HPDE6-E6E7 (cell line): ENCODE data around the gene RNF123.

Source experiments
- DNase-seq: peaks from one replicate; pipeline ENCODE4 v3.0.0; 2011; ENCODE audit warnings: missing footprints; ENCODE audit errors: extremely low spot score

RNF123 gene

DNA sequence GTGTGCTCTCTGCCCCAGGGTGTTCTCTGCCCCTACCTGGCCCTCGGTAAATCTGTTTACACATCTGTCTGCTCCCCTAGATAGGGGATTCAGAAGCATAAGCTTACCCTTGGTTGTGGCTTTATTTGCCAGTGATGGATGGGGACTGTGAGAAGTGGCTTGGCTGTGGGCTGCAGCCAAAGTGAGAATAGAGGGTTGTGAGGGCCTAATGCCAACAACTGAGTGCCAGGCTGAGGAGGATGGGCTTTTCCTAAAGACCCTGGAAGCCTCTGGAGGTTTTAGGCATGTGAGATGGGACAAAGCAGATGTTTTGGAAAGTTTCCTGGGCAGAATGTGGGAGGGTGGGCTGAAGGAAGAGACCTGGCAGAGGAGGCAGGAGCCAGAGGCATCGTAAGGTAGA is 30.6 kb upstream of the RNF123 start:
- DNase-seq, result no peak

DNA sequence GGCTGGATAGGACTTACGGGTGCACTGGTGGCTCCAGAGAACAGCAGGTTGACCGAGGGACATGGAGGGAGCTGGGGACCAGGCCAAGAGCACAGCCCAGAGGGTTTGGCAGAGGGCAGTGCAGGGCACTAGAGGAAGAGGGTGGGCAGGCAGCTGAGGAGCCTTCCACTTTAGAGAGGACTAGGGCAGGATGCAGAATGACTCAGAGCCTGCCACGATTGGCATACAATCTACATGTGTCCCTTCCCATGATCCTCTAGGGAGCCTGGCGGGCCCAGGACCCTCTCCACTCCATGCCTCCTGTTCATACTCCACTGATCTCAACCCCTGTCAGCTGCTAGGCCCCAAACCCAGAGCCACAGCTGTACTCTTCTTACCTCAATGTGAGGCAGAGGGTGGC is 29.6 kb upstream of the RNF123 start:
- DNase-seq, result no peak

DNA sequence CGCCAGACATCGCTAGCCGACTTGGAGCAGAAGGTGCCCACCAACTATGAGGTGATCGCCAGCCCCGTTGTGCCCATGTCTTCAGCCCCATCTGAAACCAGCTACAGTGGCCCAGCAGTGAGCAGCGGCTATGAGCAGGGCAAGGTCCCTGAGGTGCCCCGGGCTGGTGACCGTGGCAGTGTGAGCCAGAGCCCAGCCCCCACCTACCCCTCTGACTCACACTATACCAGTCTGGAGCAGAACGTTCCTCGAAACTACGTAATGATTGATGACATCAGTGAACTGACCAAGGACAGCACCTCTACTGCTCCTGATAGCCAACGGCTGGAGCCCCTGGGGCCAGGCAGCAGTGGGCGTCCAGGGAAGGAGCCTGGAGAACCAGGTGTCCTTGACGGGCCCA is 28.1 kb upstream of the RNF123 start:
- no peak for DNase-seq

DNA sequence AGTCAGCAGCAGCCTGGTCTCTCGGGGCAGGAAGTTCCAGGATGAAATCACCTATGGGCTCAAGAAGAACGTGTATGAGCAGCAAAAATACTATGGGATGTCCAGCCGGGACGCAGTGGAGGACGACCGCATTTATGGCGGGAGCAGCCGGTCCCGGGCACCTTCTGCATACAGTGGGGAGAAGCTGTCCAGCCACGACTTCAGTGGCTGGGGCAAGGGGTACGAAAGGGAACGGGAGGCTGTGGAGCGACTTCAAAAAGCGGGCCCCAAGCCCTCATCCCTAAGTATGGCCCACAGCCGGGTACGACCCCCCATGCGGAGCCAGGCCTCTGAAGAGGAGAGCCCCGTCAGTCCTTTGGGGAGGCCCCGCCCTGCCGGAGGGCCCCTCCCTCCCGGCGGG is 27.3 kb upstream of the RNF123 start:
- no peak for DNase-seq

DNA sequence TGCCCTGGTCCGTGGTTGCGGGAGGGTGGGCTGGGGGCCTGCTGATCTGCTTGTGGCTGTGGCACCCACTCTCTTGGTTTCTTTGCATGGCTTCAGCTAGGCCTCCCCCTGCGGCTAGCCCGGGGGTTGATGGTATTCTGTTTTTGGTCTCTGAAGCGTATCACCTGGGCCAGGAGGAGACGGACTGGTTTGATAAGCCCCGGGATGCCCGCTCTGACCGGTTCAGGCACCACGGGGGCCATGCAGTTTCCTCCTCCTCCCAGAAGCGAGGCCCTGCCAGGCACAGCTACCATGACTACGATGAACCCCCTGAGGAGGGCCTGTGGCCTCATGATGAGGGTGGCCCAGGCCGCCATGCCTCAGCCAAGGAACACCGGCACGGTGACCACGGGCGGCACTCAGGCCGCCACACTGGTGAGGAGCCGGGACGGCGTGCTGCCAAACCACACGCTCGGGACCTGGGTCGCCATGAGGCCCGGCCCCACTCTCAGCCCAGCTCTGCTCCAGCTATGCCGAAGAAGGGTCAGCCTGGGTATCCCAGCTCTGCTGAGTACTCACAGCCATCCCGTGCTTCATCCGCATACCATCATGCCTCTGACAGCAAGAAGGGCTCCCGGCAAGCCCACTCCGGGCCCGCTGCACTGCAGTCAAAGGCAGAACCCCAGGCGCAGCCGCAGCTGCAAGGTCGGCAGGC is 26.5 kb upstream of the RNF123 start:
- DNase-seq, result no peak

DNA sequence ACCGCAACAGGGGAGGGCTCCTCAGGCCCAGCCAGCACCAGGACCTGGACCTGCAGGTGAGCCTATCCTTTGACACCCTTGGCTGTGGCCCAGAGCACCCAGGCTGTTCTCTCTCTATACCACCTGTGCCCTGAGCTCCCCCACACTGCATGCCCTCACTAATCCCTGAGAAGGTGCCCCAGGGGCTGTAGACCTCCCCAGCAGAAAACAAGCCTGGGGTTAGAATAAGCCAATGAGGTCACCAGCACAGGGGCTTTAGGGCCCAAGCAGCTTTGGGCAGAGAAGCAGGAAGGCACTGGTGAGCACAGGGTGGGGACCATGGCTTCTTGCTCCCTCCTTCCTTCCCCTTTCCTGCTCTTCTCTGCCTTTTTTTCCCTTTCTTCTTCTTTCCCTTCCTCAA is 25.5 kb upstream of the RNF123 start:
- DNase-seq, result no peak

DNA sequence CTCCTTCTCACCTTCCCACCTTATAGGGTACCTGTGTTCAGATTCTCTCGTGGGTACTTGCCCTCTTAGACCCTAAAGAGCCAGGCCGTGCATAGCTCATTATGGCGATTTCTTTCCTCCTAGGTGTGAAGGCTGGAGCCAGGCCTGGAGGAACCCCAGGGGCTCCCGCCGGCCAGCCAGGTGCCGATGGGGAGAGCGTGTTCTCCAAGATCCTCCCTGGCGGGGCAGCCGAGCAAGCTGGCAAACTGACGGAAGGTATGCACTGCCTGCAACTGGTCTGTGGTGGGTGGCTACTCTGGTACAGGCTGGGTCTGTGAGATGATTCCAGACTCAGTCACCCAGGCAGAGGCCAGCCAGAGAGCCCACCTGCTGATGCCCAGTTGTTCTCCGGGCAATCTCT is 25.1 kb upstream of the RNF123 start:
- no peak for DNase-seq

DNA sequence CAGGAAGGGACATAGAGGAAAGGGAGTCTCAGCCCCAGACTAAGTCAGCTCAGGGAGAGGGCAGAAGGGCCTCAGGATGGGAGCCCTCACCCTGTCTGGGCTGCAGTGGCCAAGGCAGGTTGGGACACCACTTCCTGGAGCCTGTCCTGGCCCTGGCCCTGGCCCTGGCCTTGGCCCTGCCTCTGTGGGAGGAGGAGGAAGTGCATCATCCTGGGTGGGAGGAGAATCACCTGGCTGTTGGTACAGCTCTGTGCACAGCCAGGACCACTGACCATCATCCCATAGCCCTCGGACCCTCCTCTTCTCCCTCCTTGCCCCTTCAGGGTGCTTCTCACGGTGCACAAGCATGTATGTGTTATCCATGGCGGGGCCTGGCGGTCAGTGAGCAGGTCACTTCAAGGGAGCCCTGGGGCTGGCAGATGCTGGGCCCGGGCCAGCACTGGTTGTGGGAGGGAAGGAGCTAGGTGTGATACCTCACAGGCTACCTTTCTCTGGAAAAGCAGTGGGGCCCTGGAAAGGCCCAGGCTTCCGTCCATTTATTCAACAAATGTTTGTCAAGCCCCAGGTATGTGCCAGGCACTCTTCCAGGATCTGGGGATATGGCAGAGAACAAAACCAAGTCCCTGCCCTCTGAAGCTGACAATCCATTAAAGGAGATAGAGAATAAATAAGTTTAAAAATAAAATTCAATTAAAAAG is 23.4 kb upstream of the RNF123 start:
- no peak for DNase-seq

DNA sequence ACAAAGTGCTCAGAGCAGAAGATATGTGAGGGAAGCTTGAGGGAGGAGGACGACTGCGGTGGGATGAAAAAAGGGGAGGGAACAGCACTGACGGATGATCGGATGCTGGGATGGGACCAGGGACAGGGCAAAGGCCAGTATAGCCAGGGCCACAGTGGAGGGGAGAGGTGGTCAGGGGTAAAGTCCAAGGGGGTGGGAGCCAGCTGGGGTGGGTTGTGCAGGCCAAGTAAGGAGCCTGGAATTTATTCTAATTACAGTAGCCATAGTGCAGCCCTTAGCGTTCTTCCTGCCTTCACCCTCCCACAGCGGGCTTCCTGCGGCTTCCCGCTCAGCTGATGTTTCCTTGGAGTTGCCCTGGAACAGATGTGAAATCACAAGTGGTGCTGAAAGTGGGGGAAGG is 22.8 kb upstream of the RNF123 start:
- DNase-seq, result no peak

DNA sequence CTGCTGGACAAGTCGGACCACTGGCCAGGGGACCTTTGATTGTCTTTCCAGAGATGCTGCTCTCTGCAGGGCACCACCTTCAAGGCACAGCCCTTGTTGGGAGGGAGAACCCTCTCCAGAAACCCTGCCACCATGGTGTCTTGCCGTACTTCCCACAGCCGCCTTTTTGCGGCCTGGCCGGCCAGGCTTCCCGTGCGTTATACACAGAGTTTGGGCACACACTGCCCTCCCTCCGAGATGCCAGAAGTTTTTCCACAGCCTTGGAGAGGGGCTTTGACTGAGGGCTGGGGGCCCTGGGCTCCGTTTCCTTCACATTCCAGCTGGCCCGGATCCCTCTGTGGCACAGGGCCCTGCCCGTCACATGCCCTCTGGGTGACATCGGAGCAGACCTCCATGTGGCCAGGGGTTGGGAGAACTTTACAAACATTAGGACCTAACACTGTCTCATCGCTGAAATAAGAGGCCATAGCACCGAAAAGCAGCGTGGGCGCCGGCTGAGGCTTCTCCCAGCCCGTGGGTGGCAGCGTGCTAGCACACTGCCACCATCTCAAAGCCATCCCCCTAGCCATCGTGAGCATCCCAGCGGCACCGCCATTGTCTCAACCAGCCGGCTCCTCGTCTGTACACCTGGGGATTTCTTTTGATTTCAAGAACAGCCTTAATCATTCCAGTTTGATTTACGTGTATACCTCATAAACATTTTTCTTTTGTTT is 21.5 kb upstream of the RNF123 start:
- DNase-seq, result no peak

DNA sequence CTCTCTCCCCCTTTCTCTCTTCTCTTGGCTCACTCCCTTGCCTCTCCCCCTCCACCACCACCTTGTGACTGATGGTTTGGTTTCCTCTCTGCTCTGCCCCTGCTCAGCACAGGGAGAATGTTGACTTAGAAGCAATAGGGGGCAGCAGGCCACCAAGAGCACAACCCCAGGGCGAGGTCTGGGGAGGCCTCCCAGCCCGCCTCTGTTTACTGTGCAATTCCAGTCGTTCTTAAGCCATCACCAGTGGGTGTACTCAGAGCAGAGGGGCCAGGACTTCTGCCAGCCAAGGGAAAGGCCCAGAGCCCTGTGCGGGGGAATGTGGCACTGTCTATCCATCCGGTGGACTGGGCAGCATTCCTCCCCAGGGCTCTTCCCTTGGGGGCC is 21.0 kb upstream of the RNF123 start:
- DNase-seq, result no peak

DNA sequence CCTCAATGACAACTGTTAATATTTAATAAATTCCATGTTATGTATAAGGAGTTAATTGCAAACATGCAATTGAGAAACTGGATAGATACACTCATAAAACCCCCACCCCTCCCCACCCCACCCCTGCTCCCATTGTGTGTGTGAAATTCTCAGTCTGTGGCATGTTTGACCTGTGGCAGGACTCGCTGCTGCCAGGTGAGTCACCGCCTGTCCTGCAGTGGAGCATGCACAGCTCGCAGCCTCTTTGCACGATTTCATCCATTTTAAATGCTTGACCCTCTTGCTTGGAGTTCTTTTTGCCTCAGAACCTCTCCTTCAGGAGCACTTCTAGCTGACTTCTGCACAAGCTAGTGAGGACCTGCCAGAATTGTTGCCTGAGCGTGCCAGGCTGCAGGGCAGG is 20.5 kb upstream of the RNF123 start:
- DNase-seq, result no peak

DNA sequence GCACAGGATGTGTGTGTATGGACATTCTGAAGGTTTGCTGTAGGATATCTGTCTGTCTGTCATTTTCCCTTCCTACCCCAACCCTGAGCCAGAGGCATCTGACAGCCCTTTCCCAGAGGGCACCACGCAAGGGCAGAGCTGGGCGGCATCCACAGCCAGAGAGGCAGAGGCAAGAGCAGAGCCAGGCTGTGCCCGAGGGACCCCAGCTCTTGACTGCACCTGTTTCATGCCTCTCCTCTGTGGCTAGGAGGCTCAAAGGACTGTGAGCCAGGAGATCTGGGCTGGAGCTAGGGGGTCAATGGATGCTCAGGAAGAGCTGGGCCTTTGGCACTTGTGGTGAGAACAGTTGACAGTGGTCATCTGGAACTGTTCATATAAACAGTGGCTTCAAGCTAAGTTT is 20.0 kb upstream of the RNF123 start:
- DNase-seq, result no peak

DNA sequence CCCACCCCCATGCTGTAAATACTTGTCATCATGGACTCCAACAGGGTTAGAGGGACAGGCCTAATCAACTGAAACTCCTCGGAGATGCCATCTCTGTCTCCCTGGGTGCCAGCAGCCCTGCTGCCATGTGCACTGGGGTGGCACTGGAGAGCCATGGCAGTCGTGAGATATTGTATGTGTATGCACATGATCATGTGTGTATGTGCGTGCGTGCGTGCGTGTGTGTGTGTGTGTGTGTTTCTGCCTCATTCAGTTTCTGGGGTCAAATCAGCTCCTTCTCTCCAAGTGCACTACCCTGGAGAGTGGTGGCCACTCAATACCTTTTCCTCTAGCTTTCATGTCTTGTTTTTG is 18.4 kb upstream of the RNF123 start:
- no peak for DNase-seq

DNA sequence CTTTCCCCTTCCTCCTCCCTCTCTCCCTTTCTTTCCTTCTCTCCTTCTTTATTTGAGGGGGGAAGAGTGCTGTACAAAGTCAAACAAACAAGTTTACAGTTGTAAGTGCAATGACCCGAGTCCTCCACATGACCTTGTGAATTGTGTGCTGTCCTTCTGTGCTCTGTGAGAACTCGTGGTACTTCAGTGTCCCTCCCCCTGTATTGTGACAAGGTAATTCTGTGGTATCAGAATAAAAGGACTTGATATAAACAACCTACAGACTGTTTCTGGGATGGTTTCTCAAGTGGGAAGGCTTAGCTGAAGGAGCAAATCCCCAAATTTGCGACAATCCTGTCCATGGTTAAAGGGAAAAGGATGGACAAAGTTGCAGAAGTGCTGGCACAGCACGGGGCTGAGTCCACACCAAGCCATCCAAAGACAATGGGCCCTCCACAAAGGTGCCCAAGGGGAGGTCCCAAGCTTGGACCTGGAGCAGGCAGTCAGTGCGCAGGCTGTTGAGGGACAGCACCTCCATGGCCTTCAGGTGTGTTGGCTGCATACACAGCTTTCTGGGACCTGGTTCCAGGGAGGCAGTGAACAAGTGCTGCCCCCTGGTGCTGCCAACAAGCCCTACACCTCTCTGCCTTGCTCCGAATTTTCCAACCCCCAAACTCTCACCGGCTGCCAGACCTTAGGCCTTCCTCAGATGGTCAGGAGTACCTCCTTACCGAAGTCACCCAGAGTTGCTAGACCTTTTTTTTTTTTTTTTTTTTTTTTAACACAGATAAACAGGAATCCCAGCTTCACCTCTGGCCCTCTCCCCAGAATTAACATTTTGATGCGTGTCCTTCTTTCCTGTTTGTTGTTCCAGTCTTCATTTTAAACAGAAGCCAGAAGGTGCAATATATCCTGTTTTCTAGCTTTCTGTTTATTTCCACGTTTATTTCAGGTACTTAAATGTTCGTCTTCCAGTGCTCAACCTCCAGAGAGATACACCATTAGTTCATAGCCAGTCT is 17.8 kb upstream of the RNF123 start:
- DNase-seq, result peak; percentile 37

DNA sequence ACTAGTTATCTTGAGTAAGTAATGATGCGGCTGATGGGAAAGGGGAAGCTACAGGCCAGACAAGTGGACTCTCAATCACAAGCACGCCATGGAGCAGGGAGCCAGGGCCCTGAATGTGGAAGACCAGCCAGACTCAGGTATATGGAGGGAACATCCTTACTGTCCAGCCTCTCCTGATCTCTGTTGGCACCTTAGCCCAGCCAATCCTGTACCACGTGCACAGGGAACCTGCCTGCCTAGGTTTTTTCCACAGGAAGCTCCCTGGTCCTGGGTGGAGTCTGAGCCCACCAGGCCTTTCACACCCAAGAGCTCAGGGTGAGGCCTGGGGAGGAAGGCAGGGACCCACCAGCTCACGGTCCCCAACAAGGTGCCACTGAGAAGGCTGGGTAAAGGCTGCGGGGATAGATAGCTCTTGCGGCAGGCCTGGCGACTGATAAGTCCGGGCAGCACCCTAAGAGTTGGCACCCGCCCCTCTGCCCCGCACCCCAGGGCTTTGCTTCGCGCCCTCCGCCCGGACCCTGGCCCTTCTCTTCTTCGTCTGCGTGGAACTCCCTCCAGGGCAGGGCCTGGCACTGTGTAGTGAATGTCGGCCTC is 16.1 kb upstream of the RNF123 start:
- no peak for DNase-seq

DNA sequence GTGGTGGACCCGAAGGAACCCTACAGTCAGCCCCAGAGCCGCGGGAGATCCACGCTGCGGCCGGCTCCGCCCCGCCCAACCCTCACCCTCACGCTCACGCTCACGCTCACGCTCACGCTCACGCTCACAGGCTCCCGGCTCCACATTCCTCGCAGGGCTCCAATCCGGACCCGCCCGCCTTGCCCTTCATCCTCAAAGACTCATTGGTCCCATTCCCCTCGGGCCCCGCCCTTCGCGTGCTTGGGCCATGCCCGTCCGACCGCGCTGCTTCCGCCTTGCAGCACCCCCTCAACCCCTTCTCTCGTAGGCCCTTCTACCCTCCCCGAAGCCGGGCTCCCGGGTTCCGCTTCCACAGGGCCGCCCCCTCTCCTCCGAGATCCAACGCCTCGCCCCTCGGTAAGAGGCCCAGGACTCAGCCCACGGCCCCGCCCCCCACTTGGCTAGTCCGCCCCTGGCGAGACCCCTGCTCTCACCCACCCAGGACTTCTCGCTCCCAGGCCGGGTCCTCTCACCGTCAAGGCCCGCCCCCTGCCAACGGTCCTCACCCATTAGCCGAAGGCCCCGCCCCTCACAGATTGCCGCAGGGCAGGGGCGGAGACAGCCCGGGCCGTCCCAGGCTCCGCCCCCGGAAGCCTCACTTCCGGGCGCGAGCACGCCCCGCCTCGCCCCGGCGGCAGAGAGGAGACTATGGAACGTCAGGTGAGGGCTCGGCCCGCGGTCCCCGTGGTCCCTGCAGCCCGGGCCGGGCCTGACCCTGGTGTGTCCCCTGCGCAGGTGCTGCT is 15.5 kb upstream of the RNF123 start, which contains the start of gene APEH:
Gene APEH, plus strand, starts transcription at position 637 of the 782 bp plus-strand sequence. Its CDS starts 51 bp downstream, at position 688.
- peak; percentile 69 for DNase-seq

DNA sequence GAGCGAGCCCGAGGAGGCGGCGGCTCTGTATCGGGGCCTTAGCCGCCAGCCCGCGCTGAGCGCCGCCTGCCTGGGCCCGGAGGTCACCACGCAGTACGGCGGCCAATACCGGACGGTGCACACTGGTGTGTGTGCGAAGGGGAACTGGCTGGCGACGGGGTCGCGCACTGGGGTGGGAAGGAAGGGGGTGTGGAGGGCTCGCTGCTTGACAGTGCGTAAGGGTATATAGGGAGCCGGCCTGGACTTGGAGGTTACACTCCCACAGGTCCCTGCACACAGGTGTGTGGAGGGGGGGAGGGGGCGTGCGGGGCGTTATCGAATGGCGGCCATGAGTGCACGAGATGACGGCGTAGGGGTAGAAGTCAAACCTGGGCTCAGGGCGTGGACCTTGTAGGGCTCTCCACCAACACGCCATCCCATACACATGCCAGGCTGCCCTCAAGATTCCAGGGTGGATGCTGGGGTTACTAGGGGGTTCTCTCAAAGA is 14.8 kb upstream of the RNF123 start:
- DNase-seq, result no peak

DNA sequence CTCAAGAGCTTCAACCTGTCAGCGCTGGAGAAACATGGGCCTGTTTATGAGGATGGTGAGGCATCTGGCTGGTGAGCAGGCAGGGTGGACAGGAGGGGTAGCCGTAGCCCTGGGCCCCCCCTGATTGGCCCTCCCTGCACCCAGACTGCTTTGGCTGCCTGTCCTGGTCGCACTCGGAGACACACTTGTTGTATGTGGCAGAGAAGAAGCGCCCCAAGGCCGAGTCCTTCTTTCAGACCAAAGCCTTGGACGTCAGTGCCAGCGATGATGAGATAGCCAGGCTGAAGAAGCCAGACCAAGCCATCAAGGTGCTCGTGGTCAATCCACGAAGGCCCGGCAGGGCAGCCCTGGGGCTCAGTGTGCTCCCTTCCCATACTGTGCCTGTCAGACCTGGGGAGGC is 13.4 kb upstream of the RNF123 start:
- DNase-seq, result no peak

DNA sequence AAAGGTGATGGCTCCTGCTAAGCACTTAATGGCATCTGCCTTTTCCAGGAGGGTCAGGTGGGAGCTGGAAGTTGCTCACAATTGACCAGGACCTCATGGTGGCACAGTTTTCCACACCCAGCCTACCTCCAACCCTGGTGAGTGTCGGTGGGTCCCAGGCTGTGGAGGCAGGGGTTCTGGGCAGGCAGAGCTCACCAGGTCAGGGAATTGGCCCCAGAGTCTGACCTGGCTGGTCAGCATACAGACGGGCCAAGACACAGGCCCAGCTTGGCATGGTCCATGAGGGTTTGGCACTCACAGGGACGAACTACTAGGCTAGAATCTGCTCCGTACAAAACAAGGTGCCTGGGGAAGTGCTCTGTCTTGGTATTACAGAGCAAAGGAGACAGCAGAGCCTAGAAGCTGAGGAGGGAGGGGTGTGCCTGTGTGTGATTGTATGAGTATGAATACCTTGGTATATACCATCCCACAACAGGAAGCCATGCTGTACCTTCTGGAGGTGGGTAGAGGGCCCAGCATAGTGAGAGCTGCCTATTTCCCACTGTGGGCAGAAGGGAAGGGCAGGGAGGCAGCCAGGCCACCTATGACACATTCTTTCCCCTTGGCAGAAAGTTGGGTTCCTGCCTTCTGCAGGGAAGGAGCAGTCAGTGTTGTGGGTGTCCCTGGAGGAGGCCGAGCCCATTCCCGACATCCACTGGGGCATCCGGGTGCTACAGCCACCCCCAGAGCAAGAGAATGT is 8.7 kb upstream of the RNF123 start:
- no peak for DNase-seq
